Small intestine (tissue), 7 donors: ENCODE results near the gene PEG3. TPM values are rescaled to one million over a fixed set of nuclear protein-coding genes. Genes with fewer than 3 reads are reported as not detected.
"Not testable (repeated sequence)": the region's sequence is repeated elsewhere in the genome, so short reads cannot be mapped to it uniquely, and the experiment has no call there.

Experiments used
- DNase-seq, 2 donors: peaks; one replicate each; pipeline versions ENCODE4 v3.0.0 to v3.0.0-alpha.2; 2013
- FAIRE-seq: peaks from 2 replicates; lab custom pipeline; 2012; peaks lifted over from hg19 to GRCh38; lab: Jason Lieb, UNC
- H3K27ac ChIP-seq, 3 donors: one replicate each; pipeline ENCODE4 v1.5.1; 2013; ENCODE audit warnings: low read length in 2 of 3, mild to moderate bottlenecking in 2 of 3, control low read depth in 1 of 3, inconsistent platforms in 1 of 3, low read depth in 1 of 3, moderate library complexity in 1 of 3
- H3K27me3 ChIP-seq, 3 donors: one replicate each; pipeline ENCODE4 v1.6.1; 2013; ENCODE audit warnings: low read length in 3 of 3, inconsistent platforms in 1 of 3; ENCODE audit not compliant: control insufficient read depth in 3 of 3, insufficient read depth in 3 of 3
- H3K36me3 ChIP-seq, 3 donors: one replicate each; pipeline ENCODE4 v1.6.1; 2013; ENCODE audit warnings: low read length in 3 of 3, inconsistent platforms in 1 of 3, low read depth in 1 of 3, mild to moderate bottlenecking in 1 of 3, moderate library complexity in 1 of 3; ENCODE audit not compliant: control insufficient read depth in 3 of 3, insufficient read depth in 2 of 3
- H3K4me1 ChIP-seq, 3 donors: one replicate each; pipeline ENCODE4 v1.6.1; 2013; ENCODE audit warnings: low read length in 2 of 3, inconsistent platforms in 1 of 3, low read depth in 1 of 3, mild to moderate bottlenecking in 1 of 3, moderate library complexity in 1 of 3; ENCODE audit not compliant: control insufficient read depth in 3 of 3, insufficient read depth in 2 of 3
- H3K4me3 ChIP-seq, 3 donors: one replicate each; pipeline ENCODE4 v1.5.1; 2013; ENCODE audit warnings: low read length in 3 of 3, control low read depth in 1 of 3, inconsistent platforms in 1 of 3, low read depth in 1 of 3, mild to moderate bottlenecking in 1 of 3, moderate library complexity in 1 of 3
- H3K9me3 ChIP-seq, 2 donors: one replicate each; pipeline ENCODE4 v1.6.1; 2013; ENCODE audit warnings: low read depth in 1 of 2, low read length in 1 of 2; ENCODE audit not compliant: control insufficient read depth in 2 of 2, insufficient read depth in 1 of 2
- WGBS, 3 donors: extraction: QIAGEN DNeasy Blood & Tissue Kit; methylation state at CpG; one replicate each; pipeline ENCODE4 v1.1.7; 2013; 5-methylcytosine and 5-hydroxymethylcytosine counted together
- polyA plus RNA-seq, 4 donors: library from polyadenylated mRNA; stranded (reverse) in 3 of 4; unstranded in 1 of 4; fragments of 200-250 nt in 3 of 4; fragments of 120-200 nt in 1 of 4; gene quantifications; one replicate each; pipeline versions ENCODE4 v1.2.1 to v1.2.3, GENCODE V29; 2013
- donor health status: healthy with polysubstance abuse.
- donor health status: control.
- donor health status: control.
- donor health status: Bipolar disorder and iron deficiency.
- donor health status: healthy.

Gene PEG3
- polyA plus RNA-seq, 4 donors, result 0.27 to 5.9 (median 2.2) TPM; not detected in 1

GRCh38 chr19:56856822-56857221, 16.3 kb upstream of the PEG3 start:
- FAIRE-seq, result no peak

GRCh38 chr19:56852361-56852760, 11.8 kb upstream of the PEG3 start:
- WGBS, 3 donors, result 88 to 98% (median 97%) methylated on average over 2 of the region's 2 CpGs
- not testable (repeated sequence) for H3K36me3 ChIP-seq, H3K4me1 ChIP-seq, FAIRE-seq, DNase-seq, H3K9me3 ChIP-seq, H3K27me3 ChIP-seq, H3K27ac ChIP-seq, H3K4me3 ChIP-seq

More at GRCh38 chr19:56856822-56857221, 16.3 kb upstream of the PEG3 start:
- no peak overlapping the region for H3K27ac ChIP-seq
- H3K27me3 ChIP-seq, result no peaks in the 10 kb centered on the region
- peaks cover 0 to 3% of the 10 kb centered on the region in 2 donors for H3K9me3 ChIP-seq
- no peak overlapping the region for H3K4me3 ChIP-seq
- 58 to 93% (median 84%) methylated on average over 3 of the region's 3 CpGs for WGBS, 3 donors
- H3K36me3 ChIP-seq, result no peaks in the 10 kb centered on the region
- no peak for DNase-seq
- no peaks in the 10 kb centered on the region for H3K4me1 ChIP-seq

GRCh38 chr19:56848166-56848565, 7.6 kb upstream of the PEG3 start:
- Histone ChIP-seq H3K4me3 (no peak overlapping the region), H3K4me1 (no peaks in the 10 kb centered on the region), H3K27me3 (no peaks in the 10 kb centered on the region), H3K36me3 (no peaks in the 10 kb centered on the region), H3K27ac (no peak overlapping the region), H3K9me3 (no peaks in the 10 kb centered on the region)
- no peak for DNase-seq
- no peak for FAIRE-seq
- WGBS, 3 donors, result 84 to 88% (median 85%) methylated on average over 4 of the region's 4 CpGs

- no peak overlapping the region for H3K27ac ChIP-seq
- FAIRE-seq (no peak), DNase-seq (no peak)
- H3K4me1 ChIP-seq, result no peaks in the 10 kb centered on the region
- no peak overlapping the region for H3K4me3 ChIP-seq
- peaks cover 6 to 7% of the 10 kb centered on the region in 2 donors for H3K9me3 ChIP-seq
- WGBS, 3 donors, result 86 to 92% (median 89%) methylated on average over 1 of the region's 1 CpG
- peaks cover 0 to 11% (median 3%) of the 10 kb centered on the region in 3 donors for H3K27me3 ChIP-seq
- H3K36me3 ChIP-seq, result no peaks in the 10 kb centered on the region
These were observed 1.9 kb upstream of the PEG3 start for GRCh38 chr19:56842412-56842811.

GRCh38 chr19:56841193-56841543, 642 bp upstream of the PEG3 start:
- Histone ChIP-seq H3K36me3 (no peaks in the 10 kb centered on the region), H3K4me3 (peak overlapping the region in 1 of 3 donors; percentile 59)
- FAIRE-seq, result no peak

GRCh38 chr19:56839652-56840450, 675 bp downstream of the PEG3 start:
- H3K27ac ChIP-seq, result peak overlapping the region in 1 of 3 donors; percentile 82
- no peaks in the 10 kb centered on the region for H3K36me3 ChIP-seq
- DNase-seq, result peak in 1 of 2 donors; percentile 94
- FAIRE-seq, result no peak
- H3K4me1 ChIP-seq, result no peaks in the 10 kb centered on the region
- peaks cover 0 to 11% (median 3%) of the 10 kb centered on the region in 3 donors for H3K27me3 ChIP-seq
- H3K4me3 ChIP-seq, result peak overlapping the region in 1 of 3 donors; percentile 59
- peaks cover 6 to 7% of the 10 kb centered on the region in 2 donors for H3K9me3 ChIP-seq
- 49 to 66% (median 50%) methylated on average over 41 to 48 of the region's 48 CpGs for WGBS, 3 donors

More at GRCh38 chr19:56841193-56841543, 642 bp upstream of the PEG3 start:
- WGBS, 3 donors, result 51 to 61% (median 52%) methylated on average over 12 of the region's 12 CpGs
- DNase-seq, result peak in 1 of 2 donors; percentile 11
- no peak overlapping the region for H3K27ac ChIP-seq
- no peaks in the 10 kb centered on the region for H3K4me1 ChIP-seq
- H3K27me3 ChIP-seq, result peaks cover 0 to 11% (median 3%) of the 10 kb centered on the region in 3 donors
- H3K9me3 ChIP-seq, result peaks cover 6 to 7% of the 10 kb centered on the region in 2 donors

GRCh38 chr19:56838909-56839651, 1.4 kb downstream of the PEG3 start:
- 50 to 52% (median 51%) methylated on average over 30 to 34 of the region's 34 CpGs for WGBS, 3 donors
- Histone ChIP-seq H3K27ac (peak overlapping the region in 1 of 3 donors; percentile 97), H3K27me3 (peaks cover 0 to 11% (median 3%) of the 10 kb centered on the region in 3 donors), H3K9me3 (peaks cover 6 to 7% of the 10 kb centered on the region in 2 donors), H3K4me3 (peak overlapping the region in 1 of 3 donors; percentile 66), H3K36me3 (no peaks in the 10 kb centered on the region), H3K4me1 (no peaks in the 10 kb centered on the region)
- DNase-seq (peak; percentile 2 to 96), FAIRE-seq (no peak)
